ENCODE results near the gene SDCCAG8.

SDCCAG8 gene

DNA sequence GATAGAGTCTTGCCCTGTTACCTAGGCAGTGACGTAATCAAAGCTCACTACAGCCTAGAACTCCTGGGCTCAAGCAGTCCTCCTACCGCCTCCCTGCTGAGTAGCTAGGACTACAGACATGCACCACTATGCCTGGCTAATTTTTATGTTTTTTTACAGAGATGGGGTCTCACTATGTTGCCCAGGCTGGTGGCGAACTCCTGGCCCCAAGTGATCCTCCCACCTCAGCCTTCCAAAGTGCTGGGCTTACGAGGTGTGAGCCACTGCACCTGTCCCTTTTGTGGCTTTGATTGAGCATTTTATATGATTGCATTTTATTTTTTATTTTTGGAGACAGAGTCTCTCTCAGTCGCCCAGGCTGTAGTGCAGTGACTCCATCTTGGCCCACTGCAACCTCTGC lies 25.8 kb downstream of the SDCCAG8 start:
- no peak for DNase-seq (ENCODE audit: low read depth, low spot score)

DNA sequence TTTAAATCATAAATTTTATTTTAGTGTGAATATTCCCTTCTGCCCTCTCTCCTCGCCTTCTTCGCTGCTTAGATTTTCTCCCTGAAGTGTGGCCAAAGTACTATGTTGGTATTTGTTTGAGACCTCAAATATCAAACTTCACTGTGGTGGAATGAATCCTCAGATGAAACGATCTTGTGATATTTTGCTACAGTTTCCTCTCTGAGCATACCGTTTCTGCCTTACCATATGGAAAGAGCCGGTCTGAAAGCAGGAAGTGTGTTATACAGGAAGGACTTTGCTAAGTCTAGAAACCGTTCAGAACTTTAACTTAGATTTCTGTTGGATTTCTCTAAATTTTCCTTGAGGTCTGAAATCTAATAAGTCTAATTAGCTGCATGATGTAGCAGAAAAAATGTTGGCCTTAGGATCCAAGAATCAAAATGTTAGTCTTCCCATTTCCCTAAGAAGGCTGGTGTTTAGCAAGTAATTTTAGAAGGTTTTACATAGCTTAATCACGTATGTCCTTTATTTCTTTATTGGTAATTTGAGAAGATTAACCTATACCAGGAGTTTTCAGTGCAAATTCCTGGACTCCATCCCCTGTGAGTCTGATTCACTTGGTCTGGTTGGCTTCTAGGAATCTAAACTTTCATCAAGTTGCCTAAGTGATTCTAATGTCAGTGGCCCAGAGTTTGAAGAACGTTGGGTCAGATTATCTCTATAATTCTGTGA lies 30.7 kb downstream of the SDCCAG8 start:
- no peak for DNase-seq (ENCODE audit: low read depth, low spot score)

DNA sequence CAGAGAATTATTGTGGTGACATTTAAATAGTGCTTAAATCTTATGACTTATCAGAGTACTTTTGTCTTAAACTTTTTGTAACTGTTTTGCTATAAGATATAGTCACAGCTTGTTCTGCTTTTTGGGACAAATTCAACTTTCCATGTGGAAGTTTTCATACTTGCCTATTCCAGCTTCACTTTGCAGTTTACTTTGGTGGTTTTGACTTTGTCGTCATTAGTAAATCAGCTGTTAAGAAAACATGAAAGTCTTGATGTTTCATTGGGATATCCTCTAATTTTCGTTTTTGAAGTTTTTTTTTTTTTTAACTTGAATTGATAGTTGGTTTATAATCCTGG lies 31.3 kb downstream of the SDCCAG8 start:
- no peak for DNase-seq (ENCODE audit: low read depth, low spot score)

DNA sequence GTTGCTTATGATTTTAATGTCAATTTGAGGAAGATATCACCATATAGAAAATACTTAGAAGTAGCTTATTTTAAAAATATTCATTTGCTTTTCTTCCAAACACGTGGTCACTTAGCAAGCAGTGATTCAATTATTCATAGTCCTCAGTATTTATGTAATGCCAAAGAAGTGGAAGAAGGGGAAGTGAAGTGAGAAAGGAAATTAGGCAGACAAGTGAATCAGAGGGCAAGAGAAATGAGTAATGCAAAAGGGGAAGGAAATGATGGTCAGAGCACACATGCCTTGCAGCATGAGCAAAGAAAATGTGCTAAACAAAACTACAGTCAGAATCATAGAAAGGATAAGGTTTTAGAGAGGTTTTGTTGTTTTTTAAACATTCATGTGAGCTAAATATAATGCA lies 31.8 kb downstream of the SDCCAG8 start:
- DNase-seq (ENCODE audit: low read depth, low spot score) = no peak

DNA sequence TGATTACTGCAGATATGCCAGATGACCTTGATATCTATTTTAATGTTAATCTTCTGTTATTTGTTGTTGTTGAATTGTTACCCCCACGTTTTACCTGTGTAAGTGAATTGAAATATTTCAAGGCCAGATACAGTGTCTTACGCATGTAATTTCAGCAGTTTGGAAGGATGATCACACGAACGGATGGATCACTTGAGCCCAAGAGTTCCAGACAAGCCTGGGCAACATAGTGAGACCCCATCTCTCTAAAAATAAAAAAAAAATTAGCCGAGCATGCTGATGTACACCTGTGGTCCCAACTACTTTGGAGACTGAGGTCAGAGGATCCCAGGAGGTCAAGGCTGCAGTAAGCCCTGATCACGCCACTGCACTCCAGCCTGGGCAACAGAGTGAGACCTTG lies 32.2 kb downstream of the SDCCAG8 start:
- no peak for DNase-seq (ENCODE audit: low read depth, low spot score)

DNA sequence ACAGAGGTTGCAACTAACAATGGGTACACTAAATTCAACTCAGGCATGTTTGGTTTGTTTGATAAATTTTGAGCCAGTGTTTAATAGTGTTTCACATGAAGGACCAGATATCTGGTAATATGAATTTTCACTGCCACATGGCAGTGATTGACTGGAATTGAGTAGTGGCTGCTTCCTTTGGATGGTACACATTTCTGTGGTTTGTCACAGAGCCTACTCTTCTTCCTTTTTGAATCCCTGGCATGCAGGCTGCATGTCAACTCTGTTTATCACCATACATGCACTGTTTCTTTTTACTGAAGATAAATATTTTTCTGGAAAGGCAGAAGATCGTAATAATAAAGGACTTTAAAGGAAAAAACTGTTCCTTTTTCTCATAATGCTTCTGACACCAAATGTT lies 35.5 kb downstream of the SDCCAG8 start:
- no peak for DNase-seq (ENCODE audit: low read depth, low spot score)

DNA sequence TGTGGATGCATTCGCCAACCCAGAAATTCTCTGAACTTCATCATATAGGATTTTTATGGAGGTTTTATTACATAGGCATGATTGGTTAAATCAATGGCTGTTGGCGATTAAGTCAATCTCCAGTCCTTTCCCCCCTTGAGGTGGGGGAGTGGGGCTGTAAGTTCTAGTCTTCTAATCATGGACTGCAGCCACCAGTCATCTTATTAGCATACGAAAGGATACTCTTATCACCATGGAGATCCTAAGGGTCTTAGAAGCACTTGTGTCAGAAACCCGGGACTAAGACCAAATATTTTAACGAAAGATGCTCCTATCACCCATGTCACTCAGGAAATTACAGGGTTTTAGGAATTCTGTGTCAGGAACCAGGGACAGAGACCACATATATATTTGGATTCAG lies 36.3 kb downstream of the SDCCAG8 start:
- no peak for DNase-seq (ENCODE audit: low read depth, low spot score)

DNA sequence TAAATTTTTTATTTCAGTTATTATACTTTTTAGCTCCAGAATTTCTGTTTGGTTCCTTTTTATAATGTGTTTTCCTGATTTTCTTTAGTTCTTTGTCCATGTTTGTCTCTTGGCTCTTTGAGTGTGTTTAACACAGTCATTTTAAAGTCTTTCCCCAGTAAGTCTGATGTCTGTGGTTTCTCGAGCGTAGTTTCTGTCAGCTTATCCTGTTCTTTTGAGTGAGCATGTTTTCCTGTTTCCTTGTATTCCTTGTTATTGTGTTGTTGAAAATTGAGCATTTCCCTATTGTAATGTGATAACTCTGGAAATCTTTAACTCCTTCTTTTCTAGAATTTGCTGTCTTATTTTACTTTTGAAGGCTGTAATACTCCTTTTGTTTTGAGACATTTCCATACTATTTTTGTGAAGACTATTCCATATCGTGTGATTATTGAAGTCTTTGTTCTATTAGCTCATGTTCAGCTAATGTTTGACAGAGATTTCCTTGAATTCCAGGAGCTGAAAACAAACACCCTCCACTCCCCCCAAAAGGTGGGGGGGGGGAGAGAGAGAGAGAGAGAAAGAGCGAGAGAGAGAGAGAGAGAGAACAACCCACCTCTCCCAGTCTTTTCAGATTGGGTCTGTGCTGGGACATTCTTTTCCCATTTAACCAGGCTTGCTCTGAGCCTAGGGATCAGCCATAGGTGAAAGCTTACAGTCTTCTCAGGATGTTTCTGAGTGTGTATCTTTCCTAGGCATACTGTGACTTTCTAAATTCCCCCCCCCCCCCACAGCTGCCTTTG lies 38.3 kb downstream of the SDCCAG8 start:
- peak; percentile 2 for DNase-seq (ENCODE audit: low read depth, low spot score)

DNA sequence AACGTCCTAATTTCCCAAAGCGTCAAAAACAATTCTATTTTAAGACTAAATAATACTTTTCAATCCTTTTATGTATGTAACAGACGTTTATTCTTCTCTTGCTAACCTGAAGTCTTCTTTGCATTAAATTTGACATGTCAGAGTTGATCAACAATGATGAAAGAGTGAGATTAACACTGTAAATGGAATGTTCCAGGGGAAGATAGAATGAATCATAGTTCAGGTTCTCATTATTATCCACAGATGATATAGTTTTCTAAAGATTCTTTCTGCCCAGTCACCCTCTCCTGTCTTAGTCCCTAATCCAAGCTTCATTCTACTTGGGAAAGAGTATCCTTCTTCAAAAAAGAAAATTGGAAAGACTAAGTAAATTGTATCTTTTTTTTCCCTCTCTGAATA lies 38.9 kb downstream of the SDCCAG8 start:
- DNase-seq (ENCODE audit: low read depth, low spot score) = no peak

DNA sequence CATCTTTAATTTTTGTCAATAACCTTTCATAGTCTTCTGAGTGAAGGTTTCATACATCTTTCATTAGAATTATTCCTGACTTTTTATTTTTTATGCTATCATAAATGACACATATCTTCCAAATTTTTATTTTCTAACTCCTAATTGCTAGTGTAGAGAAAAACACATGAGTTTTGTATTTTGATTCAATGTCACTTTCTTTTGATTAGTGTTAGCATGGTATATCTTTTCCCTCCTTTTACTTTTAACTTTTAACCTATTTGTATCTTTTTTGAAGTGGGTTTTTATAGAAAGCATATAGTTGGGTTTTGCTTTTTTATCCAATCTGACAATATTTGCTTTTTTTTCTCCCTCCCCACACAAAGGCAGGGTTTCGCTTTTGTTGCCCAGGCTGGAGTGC lies 43.2 kb downstream of the SDCCAG8 start:
- no peak for DNase-seq (ENCODE audit: low read depth, low spot score)

DNA sequence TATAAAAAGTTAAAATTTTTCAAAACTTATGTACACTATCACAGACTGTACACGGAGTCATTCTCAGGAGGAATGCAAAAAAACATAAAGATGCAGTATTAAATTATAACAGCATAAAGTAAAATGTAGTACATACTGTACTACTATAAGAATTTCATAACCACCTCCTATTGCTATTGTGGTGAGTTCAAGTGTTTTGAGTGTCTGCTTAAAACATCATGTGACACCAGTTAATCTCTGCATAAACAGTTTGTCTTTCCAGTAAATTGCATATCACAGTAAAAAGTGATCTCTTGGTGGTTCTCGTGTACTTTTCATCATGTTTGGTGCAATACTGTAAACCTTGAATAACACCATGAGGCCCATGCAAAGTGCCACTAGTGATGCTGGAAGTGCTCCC lies 45.2 kb downstream of the SDCCAG8 start:
- no peak for DNase-seq (ENCODE audit: low read depth, low spot score)

DNA sequence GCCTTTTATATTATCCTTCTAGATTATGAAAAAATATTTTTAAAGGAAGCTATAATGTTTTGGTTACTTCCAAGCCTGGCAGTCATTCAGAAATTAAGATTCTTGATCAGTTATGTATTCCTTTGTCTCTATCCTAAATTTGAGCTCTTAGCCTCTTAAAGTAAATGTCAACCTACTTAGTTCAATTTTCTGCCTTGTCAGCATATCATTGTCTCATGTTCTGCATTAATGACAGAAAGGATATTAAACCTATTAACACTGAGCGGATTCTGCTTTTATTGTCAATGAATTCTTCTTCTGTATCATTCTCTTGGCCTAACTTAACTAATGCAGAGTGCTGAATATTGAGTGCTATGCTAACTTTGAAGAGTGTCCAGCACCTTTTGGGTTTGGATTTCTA lies 56.0 kb downstream of the SDCCAG8 start:
- no peak for DNase-seq (ENCODE audit: low read depth, low spot score)

DNA sequence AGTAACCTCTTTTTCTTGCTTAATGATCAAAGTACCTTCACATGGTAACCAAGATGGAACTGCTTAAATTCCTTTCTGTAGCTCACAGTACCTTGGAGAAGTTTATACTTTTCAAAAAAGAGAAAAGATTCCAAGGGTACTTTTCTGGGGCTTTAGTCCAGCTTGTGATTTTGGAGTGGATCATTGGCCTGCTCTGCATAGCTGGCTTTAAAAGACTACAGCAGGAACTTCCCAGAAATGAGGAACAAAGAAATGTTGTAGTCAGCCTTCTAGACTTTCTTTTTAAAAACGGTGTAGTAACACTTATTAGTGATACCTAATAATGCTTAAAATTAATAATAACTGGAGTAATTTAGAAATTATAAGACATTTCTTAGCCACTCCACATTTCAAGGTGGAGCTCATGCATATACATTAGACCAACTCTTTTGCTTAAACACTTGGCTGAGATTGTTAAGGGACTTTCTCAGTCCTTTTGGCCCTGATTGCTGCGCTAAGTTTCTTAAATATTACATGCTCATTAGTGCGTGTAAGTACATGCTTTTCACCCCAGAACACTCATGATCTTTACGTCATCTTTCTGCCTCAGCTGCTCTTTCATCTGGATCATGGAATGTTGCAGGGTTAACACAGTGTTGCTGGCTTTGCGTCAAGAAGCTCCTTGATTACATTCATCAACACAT lies 57.3 kb downstream of the SDCCAG8 start:
- DNase-seq (ENCODE audit: low read depth, low spot score) = no peak

DNA sequence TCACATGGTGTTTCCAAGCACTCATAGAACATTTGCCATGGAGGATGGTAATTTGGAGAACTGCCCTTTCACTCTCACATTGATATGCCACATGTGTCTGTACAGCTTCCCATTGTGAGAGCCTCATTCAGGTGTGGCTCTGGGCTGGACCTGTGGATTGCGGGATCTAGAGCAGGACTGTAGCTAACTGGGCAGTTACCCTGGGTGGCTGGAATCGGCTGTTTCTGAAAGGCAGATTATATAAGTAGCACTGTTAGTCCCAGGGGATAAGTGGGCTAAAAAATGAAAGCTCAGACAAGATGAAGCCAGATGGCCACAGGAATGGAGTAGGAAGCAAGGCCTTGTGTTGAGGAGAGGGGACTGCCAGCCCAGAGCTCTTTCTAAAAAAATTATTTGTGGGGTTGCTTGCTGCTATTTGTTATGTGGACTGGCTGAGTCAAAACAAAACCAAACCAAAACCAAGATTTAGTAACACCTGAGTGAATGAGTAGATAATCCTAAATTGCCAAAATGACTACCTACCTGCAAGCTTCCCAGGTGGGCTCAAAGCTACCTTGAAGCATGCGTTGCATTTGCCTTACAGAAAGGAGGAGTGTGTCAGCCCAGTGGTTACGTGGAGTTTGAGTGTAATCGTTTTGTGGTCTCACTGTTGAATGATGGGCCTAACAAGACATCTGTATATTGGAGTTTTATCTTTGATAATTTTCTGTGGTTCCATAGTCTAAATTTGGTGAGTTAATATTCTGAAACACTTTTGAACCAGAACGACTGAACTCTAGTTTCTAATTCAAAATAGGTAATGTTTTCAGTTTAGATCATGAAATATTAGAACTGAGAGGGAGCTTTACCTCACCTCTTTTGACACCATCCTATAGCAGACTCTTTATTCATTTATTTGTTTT lies 58.0 kb downstream of the SDCCAG8 start:
- no peak for DNase-seq (ENCODE audit: low read depth, low spot score)

DNA sequence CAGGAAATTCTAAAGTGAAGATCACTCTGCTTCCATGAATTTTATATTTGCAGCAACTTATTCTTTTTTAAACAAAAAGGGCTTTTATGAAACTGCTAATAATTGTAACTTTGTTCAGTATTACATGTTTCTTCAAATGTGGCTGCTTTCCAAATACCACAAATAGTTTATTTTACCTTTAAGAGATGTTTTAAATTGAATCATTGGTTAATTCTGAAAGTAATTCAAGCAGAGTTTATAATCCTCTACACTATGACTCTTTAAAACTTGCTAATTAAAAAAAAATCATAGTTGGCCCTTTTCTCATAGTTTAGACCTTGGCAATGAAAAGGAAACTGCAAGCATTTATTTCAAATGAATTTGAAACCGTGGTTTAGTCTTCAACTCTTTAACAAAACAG lies 59.6 kb downstream of the SDCCAG8 start:
- DNase-seq (ENCODE audit: low read depth, low spot score) = no peak

DNA sequence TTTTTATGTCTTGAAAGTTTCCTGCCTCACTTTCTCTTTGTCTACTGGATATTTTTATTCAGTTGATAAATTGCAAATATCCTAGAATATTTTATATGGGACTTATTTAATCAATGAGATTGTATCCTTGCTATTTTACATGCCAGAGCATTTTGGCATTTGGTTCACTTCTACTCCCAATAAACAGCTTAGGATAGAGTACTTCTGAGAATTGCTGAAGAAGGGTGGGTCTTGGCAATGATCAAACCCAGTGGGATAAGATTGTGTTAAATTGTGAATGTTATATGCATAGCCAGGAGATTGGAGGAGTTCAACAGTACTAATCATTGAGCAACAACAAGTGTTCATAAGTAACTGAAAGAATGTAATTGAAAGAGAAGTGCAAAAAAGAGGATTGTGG lies 60.1 kb downstream of the SDCCAG8 start:
- DNase-seq (ENCODE audit: low read depth, low spot score) = no peak

DNA sequence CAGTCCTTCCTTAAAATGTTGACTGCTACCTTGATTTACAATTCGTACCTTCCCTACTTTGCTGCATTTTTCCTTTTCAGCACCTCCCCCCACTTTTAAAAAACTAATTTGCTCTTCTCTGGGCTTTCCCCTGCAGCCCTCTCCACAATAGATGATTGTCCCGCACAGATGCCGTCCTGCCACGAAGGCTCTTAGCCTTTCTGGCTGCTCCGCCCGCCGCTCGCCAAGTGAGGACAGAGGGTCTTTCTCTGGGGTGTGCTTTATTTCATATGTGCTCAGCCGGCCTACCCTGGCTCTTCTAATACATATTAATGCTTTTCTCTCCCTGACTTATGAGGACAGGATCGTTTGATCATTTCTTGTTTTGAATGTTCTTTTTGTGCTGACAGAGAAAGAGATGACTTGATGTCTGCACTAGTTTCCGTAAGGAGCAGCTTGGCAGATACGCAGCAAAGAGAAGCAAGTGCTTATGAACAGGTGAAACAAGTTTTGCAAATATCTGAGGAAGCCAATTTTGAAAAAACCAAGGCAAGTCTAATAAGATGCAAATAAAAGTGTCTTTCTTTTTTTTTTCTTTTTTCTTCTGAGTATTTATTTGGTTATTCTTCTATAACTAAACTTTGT lies 60.6 kb downstream of the SDCCAG8 start:
- DNase-seq (ENCODE audit: low read depth, low spot score) = peak; percentile 37

DNA sequence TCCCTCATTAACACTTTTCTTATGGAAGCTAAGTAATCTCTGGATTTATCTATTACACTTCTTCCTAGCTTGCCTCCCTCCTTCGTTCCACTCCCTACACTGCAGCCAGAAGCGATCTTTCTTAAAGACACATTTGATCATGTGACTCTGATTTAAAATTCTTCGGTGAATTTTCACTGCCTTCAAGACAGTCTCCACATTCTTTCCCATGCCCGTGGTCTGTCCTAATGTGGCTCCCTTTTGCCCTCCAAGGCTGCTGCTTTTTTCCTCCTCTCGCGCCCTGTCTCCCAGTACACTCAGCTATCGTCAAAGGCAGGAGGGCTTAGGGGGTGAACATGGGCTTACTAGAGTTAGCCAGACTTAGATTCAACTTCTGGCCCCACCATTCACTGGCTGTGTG lies 64.4 kb downstream of the SDCCAG8 start:
- DNase-seq (ENCODE audit: low read depth, low spot score) = no peak

DNA sequence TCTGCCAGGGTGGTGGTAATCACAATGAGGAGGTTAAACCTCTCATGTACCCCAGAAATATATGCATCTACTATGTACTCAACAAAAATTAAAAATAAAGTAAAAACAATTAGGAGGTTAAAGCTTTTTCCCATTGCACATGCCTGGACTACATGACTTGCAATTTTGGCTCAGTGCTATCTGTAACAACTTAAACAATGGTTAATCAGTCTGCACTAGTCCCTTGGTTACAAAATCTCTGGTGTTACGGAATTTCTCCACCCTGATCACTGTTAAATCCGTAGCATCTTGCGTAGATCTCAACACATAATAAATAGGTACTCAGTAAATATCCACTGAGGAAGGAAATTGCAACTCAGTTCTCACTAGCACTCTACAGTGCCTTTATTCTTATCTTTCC lies 66.5 kb downstream of the SDCCAG8 start:
- DNase-seq (ENCODE audit: low read depth, low spot score) = no peak

DNA sequence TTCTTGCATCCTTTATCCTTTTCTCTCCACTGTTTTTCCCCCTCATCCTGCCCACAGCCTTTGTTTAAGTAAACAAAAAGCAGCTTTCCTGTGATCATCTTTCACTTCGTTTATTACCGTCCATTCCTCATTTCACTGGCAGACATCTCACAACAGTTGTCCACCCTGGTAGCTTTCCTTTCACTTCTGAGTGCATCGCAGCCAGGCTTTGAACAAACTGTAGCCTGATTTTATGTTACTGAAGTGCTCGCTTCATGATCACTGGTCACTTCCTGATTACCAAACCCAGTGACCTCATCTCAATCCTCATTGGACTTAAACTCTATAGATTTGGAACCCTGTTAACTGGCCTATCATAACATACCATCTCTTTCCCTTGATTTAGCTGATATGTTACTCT lies 67.7 kb downstream of the SDCCAG8 start:
- no peak for DNase-seq (ENCODE audit: low read depth, low spot score)

DNA sequence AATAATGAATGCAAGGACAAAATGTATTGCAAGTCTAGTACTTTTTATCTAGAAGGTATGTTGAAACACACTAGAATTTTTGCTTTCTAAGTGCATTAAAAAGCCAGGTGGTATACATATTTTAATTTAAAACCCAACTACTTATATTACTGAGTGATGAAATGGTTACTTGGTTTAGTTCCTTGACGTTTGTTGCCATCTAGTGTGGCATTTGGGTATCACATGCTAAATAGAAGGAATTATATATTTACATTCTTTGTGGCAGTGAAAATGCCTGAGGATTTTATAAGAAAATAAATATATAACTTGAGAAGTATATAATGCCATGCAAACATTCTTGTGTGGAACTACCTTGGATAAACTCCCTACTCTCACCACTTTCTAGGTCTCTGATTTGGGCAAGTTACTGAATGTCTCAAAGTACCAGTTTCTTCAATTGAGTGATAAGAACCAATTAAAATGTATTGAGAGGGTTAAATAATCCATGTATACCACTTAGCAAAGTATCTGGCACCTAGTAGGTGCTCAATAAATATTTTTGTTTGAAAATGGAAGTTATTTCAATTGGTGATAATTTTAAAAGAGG lies 69.6 kb downstream of the SDCCAG8 start:
- no peak for DNase-seq (ENCODE audit: low read depth, low spot score)

Data from ELF-1 (cell line).